Smooth muscle cell (in vitro differentiated cells): ENCODE measurements around the gene PTPN14. TPM values are rescaled to one million over a fixed set of nuclear protein-coding genes. Genes with fewer than 3 reads are reported as not detected.

Source experiments
- DNase-seq: peaks from one replicate; lab custom pipeline; 2025; ENCODE audit not compliant: unreplicated experiment; lab: John Stamatoyannopoulos, UW
- H2AFZ ChIP-seq: fragments of 200-600 bp; sonication (generic); 2 replicates; pipeline ENCODE4 v1.6.0; 2016; ENCODE audit warnings: antibody characterized with exemption, low read depth, mild to moderate bottlenecking
- H3F3A ChIP-seq: fragments of 200-600 bp; sonication (generic); 2 replicates; pipeline ENCODE4 v1.6.0; 2017; ENCODE audit warnings: antibody characterized with exemption, low read depth
- H3K27ac ChIP-seq: fragments of 200-600 bp; sonication (generic); 2 replicates; pipeline ENCODE4 v1.5.1; 2016; ENCODE audit warnings: low read depth, mild to moderate bottlenecking
- H3K27me3 ChIP-seq: fragments of 200-600 bp; sonication (generic); 2 replicates; pipeline ENCODE4 v1.6.1; 2016; ENCODE audit warnings: low read depth, mild to moderate bottlenecking
- H3K36me3 ChIP-seq: fragments of 200-600 bp; sonication (generic); 2 replicates; pipeline ENCODE4 v1.5.1; 2016; ENCODE audit warnings: low read depth
- H3K4me1 ChIP-seq: fragments of 200-600 bp; sonication (generic); 2 replicates; pipeline ENCODE4 v1.5.1; 2016; ENCODE audit warnings: low read depth
- H3K4me2 ChIP-seq: fragments of 200-600 bp; sonication (generic); 2 replicates; pipeline ENCODE4 v1.6.0; 2016; ENCODE audit warnings: mild to moderate bottlenecking
- H3K4me3 ChIP-seq: fragments of 200-600 bp; sonication (generic); 2 replicates; pipeline ENCODE4 v1.5.1; 2016; ENCODE audit warnings: mild to moderate bottlenecking
- H3K79me2 ChIP-seq: fragments of 200-600 bp; sonication (generic); 2 replicates; pipeline ENCODE4 v1.6.0; 2016; ENCODE audit warnings: low read depth, mild to moderate bottlenecking
- H3K9ac ChIP-seq: fragments of 200-600 bp; sonication (generic); 2 replicates; pipeline ENCODE4 v1.6.0; 2016; ENCODE audit warnings: low read depth
- H3K9me3 ChIP-seq: fragments of 200-600 bp; sonication (generic); replicated peaks from 2 replicates; pipeline ENCODE4 v1.5.1; 2016; ENCODE audit warnings: low read depth
- H4K20me1 ChIP-seq: fragments of 200-600 bp; sonication (generic); 2 replicates; pipeline ENCODE4 v1.6.0; 2016; ENCODE audit warnings: low read depth
- WGBS: methylation state at CpG from one replicate; pipeline ENCODE4 v1.1.7; 2016; ENCODE audit warnings: low lambda C conversion rate; 5-methylcytosine and 5-hydroxymethylcytosine counted together
- polyA plus RNA-seq: library from polyadenylated mRNA; unstranded; fragments of >200 nt; fragmentation: Nextera tagmentation; extraction: Ambion mirVana; gene quantifications from 2 replicates; pipeline ENCODE4 v1.2.1, GENCODE V29; 2016
- total RNA-seq: library from RNA; depleted of rRNA; stranded (reverse); fragments of >200 nt; gene quantifications from 2 replicates; pipeline ENCODE4 v1.2.3, GENCODE V29; 2014
- TF ChIP-seq, protein P1 (sequence below): fragments of 200-600 bp; sonication (generic); IDR thresholded peaks from 2 replicates; pipeline ENCODE4 v1.5.1; 2017; ENCODE audit warnings: borderline replicate concordance, mild to moderate bottlenecking, antibody characterized with exemption; ENCODE audit not compliant: insufficient read depth, poor library complexity, severe bottlenecking

PTPN14 gene
- total and polyA plus RNA-seq, 2 experiments from 2014 or later: 13.7 to 28.6 TPM

GRCh38 chr1:214445831-214446614, 105.4 kb downstream of the PTPN14 start:
- H3K36me3 ChIP-seq: no peaks in the 10 kb centered on the region
- H3K9ac ChIP-seq: peak overlapping the region; percentile 86
- no peaks in the 10 kb centered on the region for H3K9me3 ChIP-seq
- H3K79me2 ChIP-seq: peaks cover 16% of the 10 kb centered on the region
- H3K4me1 ChIP-seq: peaks cover 31% of the 10 kb centered on the region
- no peak for DNase-seq
- peaks cover 7% of the 10 kb centered on the region for H4K20me1 ChIP-seq
- TF ChIP-seq, protein P1, sequence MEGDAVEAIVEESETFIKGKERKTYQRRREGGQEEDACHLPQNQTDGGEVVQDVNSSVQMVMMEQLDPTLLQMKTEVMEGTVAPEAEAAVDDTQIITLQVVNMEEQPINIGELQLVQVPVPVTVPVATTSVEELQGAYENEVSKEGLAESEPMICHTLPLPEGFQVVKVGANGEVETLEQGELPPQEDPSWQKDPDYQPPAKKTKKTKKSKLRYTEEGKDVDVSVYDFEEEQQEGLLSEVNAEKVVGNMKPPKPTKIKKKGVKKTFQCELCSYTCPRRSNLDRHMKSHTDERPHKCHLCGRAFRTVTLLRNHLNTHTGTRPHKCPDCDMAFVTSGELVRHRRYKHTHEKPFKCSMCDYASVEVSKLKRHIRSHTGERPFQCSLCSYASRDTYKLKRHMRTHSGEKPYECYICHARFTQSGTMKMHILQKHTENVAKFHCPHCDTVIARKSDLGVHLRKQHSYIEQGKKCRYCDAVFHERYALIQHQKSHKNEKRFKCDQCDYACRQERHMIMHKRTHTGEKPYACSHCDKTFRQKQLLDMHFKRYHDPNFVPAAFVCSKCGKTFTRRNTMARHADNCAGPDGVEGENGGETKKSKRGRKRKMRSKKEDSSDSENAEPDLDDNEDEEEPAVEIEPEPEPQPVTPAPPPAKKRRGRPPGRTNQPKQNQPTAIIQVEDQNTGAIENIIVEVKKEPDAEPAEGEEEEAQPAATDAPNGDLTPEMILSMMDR: no peak
- no peak overlapping the region for H3K4me3 ChIP-seq
- peak overlapping the region; percentile 99 for H3K27ac ChIP-seq
- peaks cover 27% of the 10 kb centered on the region for H3F3A ChIP-seq
- H3K4me2 ChIP-seq: peak overlapping the region; percentile 84
- 0% methylated on average over 2 of the region's 2 CpGs for WGBS
- H2AFZ ChIP-seq: no peak overlapping the region
- no peaks in the 10 kb centered on the region for H3K27me3 ChIP-seq

- peak overlapping the region; percentile 99 for H3K27ac ChIP-seq
- peak overlapping the region; percentile 86 for H3K9ac ChIP-seq
- H3K4me1 ChIP-seq: peaks cover 39% of the 10 kb centered on the region
- DNase-seq: no peak
- TF ChIP-seq, protein P1: no peak
- peaks cover 16% of the 10 kb centered on the region for H3K79me2 ChIP-seq
- WGBS: 72% methylated on average over 3 of the region's 3 CpGs
- peak overlapping the region; percentile 77 for H3K4me2 ChIP-seq
- H2AFZ ChIP-seq: no peak overlapping the region
- no peaks in the 10 kb centered on the region for H3K36me3 ChIP-seq
- no peaks in the 10 kb centered on the region for H3K27me3 ChIP-seq
- H3K9me3 ChIP-seq: no peaks in the 10 kb centered on the region
- no peak overlapping the region for H3K4me3 ChIP-seq
- H3F3A ChIP-seq: peaks cover 27% of the 10 kb centered on the region
- H4K20me1 ChIP-seq: peaks cover 7% of the 10 kb centered on the region
These were observed 106.2 kb downstream of the PTPN14 start for GRCh38 chr1:214445199-214445598.

DNA sequence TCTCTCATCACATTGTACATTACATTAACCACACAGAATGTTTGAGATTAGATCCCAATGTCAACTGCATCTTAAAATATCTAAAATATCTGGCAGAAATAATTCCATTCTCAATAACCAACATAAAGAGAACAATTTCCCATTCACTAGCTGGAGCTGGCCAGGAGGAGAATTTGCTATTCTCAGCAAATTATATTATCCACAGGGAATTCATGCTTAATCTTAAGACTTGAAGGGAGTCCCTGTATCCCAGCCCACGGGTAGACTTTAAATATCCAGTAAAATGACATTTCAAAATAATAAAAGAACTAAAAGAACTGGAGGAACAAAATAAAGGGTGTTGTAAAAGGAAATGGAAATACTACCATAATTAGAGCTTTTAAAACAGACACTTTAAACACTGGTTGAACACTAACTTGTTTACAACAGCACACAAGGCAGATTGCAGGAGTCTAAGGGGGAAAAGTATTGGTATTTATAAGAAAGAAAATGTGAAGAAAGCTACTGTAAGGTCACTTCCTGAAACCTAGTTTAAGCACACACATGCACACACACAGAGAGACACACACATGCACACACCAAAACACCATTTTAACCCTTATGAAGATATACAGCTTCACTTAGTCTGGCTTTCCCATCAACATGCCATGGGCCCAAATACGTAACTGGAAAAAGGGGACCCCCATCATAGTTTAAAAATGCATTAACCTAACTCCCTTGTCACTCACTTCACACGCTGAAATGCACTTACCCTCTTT, 107.0 kb downstream of the PTPN14 start:
- Histone ChIP-seq H3K4me2 (peak overlapping the region; percentile 77), H3K9me3 (no peaks in the 10 kb centered on the region), H3K4me1 (peaks cover 48% of the 10 kb centered on the region), H2AFZ (no peak overlapping the region), H3K9ac (peak overlapping the region; percentile 86), H3K36me3 (no peaks in the 10 kb centered on the region), H3K27me3 (no peaks in the 10 kb centered on the region), H3K79me2 (peaks cover 12% of the 10 kb centered on the region), H4K20me1 (peaks cover 7% of the 10 kb centered on the region), H3F3A (peaks cover 32% of the 10 kb centered on the region), H3K27ac (peak overlapping the region; percentile 99), H3K4me3 (no peak overlapping the region)
- TF ChIP-seq, protein P1: no peak
- DNase-seq: no peak
- 40% methylated on average over 3 of the region's 3 CpGs for WGBS
